ENCODE results near the gene RPL13.

The RPL13 gene

DNA sequence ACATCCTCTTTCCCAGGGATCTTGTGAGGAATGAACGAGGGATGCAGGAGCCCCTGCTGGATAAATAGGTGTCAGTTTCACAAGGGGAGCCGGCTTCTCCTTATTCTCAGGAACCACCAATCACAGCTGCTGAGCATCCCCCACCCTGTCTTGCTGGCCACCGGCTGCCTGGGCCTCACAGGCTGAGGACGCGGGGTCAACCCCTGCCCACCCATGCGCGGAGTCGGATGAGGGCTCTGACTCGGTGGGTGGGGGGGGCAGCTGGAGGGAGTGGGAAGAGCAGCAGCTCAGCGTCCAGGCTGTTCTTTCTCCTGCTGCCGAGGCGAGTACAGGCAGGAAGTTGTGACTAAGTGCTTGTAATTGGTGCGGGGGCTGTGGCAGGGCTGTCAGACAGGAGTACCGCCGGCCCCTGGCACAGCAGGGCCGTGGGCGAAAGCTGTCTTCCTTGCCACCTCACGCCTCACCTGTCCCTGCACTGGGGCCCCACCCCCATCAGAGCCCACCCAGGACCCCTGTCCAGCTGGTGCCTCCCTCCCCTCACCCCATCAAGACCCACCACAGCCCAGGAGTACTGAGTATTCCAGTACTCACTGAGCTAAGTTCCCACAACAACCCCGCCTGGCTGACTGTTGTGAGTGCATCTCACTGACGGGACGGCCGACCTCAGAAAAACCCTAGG is 41.9 kb downstream of the RPL13 start:
- no peak overlapping the region for H3K27ac ChIP-seq
- TF ChIP-seq, protein P1, sequence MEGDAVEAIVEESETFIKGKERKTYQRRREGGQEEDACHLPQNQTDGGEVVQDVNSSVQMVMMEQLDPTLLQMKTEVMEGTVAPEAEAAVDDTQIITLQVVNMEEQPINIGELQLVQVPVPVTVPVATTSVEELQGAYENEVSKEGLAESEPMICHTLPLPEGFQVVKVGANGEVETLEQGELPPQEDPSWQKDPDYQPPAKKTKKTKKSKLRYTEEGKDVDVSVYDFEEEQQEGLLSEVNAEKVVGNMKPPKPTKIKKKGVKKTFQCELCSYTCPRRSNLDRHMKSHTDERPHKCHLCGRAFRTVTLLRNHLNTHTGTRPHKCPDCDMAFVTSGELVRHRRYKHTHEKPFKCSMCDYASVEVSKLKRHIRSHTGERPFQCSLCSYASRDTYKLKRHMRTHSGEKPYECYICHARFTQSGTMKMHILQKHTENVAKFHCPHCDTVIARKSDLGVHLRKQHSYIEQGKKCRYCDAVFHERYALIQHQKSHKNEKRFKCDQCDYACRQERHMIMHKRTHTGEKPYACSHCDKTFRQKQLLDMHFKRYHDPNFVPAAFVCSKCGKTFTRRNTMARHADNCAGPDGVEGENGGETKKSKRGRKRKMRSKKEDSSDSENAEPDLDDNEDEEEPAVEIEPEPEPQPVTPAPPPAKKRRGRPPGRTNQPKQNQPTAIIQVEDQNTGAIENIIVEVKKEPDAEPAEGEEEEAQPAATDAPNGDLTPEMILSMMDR (conservative IDR thresholded peaks at IDR 0.05): no peak

DNA sequence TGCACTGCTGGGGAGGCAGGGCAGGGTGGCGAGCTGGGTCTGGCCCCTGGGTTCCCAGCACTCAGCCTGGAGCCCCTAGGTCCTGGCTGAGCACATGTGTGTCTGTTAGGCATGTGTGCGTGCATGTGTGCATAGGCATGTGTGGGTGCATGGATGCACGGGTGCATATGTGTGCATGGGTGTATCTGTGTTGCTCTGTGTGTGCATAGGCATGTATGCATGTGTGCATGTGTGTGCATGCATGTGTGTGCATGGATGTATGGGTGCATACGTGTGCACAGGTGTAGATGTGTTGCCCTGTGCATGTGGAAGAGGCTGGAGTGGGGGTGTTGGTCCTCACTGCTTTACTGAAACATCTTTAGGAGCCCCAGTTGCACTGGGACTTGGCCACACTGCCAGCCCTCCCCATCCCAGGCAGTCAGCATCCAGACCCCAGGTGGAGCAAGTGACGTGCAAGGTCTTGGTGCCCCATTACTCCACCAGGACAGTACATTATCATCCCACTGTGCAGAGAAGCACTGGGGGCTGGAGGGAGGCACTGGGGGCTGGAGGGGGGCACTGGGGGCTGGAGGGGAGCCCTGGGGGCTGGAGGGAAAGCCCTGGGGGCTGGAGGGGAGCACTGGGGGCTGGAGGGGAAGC is 42.6 kb downstream of the RPL13 start:
- TF ChIP-seq, protein P1 (conservative IDR thresholded peaks at IDR 0.05): no peak
- H3K27ac ChIP-seq: no peak overlapping the region

DNA sequence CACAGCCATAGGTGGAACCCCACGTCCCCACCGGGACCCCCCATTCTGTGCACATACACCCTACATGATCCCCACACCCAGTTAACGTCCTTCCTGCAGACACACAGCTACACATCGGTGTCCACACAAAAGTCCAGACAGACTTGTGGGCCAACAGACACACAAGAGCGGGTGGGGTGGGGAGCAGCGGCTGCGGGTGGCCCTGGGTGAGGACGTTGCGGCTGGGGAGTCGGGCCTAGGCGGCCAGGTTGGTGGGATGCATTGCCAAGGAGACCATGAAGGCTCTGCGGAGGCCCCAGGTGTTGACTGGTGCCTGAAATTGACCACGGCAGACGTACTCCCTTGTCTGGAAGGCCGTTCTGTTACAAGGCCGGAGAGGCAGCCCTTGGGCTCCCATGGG is 44.3 kb downstream of the RPL13 start:
- H3K27ac ChIP-seq: no peak overlapping the region
- TF ChIP-seq, protein P1 (conservative IDR thresholded peaks at IDR 0.05): no peak

- H3K27ac ChIP-seq: no peak overlapping the region
- TF ChIP-seq, protein P1 (conservative IDR thresholded peaks at IDR 0.05): no peak
Measured at GRCh38 chr16:89605186-89605970, 44.9 kb downstream of the RPL13 start.

GRCh38 chr16:89606006-89606405 is 45.5 kb downstream of the RPL13 start:
- TF ChIP-seq, protein P1 (conservative IDR thresholded peaks at IDR 0.05): no peak
- no peak overlapping the region for H3K27ac ChIP-seq

DNA sequence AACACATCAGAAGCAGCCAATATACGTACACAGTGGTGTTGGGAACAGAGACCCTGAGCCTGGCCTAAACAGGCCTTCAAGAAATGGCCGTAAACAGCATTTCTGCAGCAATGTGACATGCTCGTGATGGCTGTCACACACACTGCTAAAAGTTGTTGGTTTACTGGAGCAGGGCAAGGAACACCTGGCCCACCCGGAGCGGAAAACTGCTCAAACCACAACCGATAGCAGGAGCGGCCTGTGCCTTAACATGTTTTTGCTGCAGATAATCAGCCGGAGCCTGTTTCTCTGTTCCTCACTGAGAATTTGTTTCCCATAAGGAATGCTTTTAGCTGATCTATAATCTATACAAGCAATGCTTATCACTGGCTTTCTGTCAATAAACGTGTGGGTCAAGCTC is 47.0 kb downstream of the RPL13 start:
- TF ChIP-seq, protein P1 (conservative IDR thresholded peaks at IDR 0.05): no peak
- H3K27ac ChIP-seq: no peak overlapping the region
